GM18508 (cell line): Measurements from ENCODE around the gene ROGDI.
A peak's percentile ranks its signal among the peaks of the same experiment; 100 is the strongest.

Source experiments
- ATAC-seq: cut with Tn5 transposase; IDR thresholded peaks from one replicate; pipeline ENCODE4 v1.9.1; 2021; ENCODE audit warnings: moderate number of reproducible peaks; ENCODE audit not compliant: insufficient read depth, unreplicated experiment

Gene ROGDI

DNA sequence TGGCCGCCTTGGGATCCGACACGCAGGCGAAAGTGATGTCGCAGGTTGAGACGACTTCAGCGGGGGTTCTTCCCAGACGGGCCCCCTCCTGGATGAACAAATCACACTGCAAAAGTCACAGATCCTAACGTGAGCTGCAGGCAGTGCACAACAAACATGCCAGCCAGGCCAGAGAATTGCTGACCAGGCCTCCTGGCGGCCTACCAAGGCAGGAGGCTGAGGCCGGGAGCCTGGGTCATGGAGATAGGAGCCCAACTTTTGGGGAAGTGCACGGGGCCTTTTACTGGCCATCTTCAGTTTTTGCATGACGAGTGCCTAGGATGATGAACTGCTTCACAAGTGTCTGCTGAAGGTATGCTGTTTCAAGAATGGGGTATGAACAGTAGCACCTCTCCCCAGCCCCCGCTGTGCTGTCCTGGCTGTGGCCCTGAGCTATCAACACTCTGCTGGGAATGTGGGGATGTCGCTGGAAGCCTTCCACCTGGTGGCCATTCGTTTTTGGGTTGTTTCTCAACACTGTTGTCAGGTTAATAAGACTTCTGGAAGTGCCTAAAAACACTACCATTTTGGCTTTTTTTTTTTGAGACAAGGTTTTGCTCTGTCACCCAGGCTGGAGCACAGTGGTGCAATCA, 12.2 kb upstream of the ROGDI start:
- no peak for ATAC-seq

DNA sequence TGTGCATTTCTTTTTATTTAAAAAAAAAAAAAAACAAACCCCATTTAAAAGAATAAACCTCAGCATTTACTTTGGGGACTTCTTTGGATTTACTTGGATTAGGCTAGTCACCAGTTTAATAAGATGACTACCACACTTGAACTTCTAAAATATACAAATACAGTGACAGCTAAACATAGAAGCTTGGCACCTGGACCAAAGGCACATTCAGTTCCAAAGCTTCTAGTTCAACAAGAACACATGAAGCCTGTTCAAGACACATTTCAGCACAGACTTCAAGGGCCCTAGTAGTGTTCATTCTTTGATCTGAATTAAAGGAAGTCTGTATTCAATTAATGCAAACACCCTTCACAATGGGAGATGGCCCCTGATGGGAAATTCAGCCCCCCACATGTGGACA, 11.6 kb upstream of the ROGDI start:
- ATAC-seq, result no peak

DNA sequence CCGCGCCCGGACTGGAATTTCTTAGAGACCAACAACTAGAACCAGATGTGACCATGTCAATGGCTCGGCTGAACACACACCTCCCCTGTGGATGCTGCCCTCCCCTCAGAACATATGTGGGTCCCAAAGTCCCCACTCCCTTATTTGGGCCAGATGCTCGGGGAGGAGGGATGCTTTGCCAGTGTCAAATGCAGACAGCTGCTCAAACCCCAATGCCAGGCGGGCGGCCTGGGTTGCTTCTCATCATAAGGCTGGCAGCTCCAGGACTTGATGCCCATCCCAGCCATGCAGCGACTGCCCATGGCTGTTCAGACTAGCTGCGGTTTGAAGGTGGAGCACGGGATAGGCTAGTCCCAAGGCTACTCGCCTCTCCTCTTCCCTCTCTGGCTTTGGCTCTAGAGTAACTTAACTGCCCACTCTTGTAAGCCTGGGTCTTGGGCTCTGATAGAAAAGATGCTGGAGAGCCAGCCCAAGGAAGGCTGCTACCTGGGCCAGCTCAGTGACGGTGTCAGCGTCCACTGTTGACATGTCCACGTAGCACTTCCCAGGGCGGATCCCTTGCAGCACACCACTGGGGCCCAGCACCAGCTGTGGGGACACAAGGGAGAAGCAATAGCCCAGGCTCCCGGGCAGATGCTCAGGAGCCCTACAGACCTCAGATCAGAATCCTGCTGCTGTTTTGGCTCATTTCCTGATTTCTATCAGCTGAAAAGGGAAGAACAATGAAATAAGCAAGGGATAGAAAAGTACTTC, 11.0 kb upstream of the ROGDI start:
- no peak for ATAC-seq

DNA sequence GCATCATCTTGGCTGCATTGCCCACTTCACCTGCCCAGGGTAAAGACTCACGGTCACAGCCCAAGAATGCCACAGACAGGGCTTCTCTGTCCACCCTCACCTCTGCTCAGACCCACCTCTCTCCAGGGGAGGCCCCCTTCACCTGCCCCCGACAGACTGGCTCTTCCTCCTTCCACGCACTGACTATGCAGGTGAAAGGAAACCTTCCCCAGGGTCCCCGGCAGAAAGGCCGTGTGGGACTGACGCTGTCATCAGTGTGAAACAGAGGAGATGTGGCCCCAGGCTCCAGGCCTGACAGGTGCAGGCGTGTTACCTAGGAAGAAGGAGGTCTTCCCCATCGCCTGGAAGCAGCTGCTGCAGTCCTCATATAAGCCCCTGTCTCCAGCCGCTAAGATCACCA, 9.3 kb upstream of the ROGDI start:
- ATAC-seq, result no peak

DNA sequence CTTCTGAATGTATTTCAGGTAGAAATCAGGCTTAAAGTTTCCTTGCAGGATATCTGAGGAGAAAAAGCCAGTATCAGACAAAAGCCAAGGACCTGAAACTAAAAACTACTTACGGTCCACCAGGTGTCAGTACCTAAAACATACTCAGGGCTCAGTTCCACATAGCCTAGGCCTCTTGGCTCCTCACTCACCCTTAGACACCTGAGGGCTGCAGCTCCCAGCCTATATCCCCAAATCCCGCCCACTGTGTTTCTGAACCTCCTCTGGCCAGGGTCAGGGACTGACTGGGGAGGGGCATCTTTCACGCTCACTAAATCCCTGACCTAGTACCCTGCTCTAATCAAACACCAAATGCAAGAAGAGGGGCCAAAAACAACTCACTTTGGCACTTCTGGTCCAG, 8.8 kb upstream of the ROGDI start:
- no peak for ATAC-seq

DNA sequence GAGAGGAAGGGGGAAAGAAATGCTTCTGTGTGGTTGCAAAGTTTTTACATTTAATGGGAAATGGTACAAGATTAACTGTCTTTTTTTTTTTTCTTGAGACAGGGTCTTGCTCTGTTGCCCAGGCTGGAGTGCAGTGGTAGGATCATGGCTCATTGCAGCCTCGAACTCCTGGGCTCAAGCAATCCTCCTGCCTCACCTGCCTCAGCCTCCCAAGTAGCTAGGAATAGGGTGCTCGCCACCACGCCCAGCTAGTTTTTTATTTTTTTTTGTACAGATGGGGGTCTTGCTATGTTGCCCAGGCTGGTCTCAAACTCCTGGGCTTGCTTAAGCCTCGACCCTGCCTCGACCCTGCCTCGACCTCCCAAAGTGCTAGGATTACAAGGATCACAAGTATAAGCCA, 3.8 kb upstream of the ROGDI start:
- ATAC-seq, result no peak

DNA sequence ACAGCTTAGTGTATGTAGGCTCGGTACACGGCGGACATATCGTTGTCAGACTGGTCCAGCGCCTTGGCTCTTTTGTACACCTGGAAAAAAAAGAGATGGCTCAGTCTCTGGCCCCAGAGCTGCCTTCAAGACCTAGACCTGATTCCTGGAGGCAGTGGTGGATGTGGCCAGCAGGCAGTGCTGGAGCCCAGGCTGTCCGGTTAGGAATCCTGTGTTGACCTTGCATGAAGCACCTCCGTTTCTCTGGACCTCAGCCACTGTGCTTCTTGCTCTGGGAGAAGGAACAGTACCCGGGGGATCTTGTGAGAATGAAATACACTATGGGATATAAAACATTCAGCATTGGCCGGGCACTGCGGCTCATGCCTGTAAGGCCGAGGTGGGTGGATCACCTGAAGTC, 2.8 kb upstream of the ROGDI start:
- no peak for ATAC-seq

DNA sequence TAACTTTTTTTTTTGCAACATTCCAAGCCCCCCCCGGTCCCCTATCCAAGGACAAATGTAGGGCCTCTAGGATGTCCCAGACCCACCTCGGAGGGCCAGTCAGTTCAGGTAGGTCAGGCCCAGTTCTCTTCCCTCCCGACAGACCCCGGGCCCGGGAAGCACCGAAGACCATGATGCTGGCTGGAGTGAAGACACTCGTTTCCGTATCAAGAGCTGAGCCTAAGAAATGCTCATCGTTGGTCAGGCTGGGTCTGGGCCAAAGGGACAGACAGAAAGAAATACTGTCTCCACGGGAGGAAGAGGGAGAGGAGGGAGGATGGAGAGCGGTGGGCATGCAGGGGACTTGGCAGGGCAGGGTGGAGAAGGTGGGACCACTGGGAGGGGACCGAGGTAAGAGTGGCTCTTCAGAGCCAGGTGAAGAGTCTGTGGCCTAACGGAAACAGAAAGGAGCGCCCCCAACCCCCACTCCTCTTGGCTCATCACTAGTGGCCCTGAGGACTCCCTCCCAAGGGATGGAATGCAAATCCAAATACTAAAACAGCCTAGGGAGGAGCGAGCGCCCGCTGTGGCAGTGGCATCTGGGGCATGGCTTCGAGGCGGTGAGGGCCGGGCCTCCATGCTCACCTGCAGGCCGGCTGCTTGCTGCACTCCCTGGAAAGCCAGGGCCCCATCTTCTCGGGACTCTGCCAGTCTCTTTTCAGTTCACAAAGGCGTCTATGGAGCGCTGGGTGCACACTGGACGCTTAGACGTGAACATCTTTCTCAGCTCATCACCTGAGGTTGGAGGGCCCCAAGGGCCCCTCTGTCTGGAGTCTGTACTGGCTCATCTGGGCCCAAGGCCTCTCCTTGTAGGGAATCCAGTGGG, 1.7 kb upstream of the ROGDI start:
- ATAC-seq, result no peak

DNA sequence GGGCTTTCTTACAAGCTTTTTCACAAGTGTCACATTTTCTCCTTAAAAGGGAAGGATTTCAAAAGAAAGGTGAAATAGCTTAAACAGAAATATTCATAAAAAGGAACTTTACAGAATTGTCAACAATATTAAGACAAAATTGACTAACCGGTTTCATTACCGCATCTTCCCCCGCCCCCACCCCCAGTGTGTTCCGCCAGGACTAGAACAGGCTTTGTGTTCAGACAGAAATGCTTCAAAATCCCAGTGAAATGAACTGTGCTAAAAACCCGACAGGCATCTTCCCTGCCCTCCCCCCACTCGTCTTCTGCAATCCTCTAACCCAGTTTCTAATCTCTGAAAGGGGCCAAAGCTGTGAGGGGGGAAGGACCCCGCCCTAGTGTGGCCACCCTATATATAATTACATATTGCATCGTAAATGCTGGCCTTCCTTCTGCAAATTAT, 990 bp upstream of the ROGDI start:
- no peak for ATAC-seq

DNA sequence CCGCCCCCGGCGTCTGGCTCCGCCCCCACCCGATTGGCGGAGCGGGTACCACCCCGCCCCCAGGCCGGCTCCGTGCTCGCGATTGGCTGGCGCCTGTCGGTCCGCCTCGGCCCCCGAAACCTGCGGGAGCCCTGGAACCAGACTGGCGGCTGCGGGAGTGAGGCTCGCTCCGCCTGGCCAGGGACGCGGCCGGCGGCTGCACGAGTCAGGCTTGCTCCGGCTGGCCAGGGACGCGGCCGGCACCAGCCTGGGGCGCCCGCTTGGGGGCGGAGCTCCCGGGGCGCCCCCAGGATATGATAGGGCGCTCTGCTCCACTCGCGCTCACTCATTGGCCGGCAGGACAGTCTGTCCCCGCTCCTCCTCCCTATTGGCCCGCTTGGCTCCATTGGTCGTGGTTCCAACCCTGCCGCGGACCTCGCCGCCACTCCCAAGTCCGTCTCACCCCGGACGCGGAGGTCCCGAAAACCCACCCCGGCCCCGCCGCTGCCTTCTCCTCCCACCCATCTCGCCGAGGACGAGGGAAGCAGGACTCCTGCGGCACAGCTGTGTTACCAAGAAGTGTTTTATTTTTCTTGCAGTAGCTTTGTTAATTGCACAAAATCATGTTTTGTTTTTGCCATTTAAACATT, 340 bp upstream of the ROGDI start:
- ATAC-seq, result peak; percentile 84

DNA sequence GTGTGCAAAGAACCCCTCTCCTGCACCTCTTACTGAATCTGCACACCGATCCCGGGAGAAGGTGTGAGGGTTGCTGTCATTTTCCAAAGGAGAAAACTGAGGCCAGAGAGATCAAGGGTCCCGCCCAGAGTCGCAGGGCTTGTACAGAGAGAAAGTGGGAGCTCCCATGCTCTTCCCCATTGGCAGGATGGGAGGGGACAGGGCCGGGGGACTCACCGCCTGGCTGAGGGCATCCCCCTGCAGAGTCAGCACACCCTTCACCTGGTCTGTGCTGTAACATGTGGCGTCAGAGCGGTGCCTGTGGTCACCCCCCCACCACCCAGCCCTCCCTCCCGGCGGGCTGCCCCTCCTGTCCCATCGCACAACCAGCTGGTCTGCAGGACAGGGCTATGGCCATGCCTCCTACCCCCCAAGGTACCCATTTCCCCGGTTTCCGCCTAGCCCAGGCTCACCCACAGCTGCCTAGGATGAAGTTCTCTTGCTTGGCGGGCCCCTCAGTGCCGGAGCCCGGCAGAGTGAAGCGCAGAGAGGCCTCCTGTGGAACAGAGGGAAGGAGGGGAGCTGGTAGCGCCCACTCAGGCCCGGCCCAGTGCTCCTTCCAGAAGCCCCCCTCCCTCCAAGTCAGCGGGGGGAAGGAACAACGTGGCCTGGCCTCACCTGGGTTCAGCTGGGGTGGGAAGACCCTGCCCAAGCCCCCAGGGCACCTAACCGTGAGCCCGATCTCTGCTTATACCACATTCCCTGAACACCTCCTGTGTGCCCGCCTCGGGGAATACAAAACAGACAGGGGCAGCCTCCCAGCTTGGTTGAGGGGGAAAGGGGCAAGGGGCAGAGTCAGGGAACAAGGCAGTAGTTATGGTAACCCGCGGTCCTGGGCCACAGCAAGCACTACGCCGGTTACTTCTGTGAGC, 1.1 kb downstream of the ROGDI start:
- no peak for ATAC-seq

DNA sequence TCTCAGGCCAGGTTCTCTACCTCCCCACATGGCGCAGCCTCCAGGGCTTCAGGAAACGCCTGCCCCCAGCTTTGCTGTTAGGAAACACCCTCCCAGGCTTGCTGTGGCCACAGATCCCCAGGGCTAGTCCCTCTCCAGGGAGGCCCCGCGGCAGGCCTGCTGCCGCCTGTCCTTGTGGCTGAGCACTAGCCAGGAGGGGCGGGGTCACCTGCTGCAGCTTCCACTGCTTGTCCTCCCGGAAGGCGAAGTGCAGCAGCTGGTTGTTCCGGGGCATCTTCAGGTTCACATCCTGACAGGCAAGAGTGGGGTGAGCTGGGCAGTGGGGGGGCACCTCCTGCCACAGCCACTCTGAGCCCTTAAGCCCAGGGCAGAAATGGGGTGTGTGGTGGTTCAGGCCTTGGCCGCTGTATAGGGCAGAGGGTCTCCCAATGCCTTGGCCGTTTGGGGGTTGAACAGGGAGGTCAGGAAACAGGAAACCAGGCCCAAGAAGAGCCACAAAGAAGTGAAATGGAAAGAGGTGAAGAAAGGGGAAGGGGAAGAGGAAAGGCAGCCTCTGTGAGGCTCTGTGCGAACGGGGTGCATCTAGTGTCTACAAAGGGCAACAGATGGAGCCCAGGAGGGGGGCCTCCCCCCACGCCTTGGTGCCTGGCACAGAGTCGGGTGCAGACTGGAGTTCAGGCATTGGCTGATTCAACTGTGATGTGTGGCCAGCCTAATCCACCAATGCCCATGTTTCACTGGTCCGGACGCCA, 2.0 kb downstream of the ROGDI start:
- ATAC-seq, result no peak

DNA sequence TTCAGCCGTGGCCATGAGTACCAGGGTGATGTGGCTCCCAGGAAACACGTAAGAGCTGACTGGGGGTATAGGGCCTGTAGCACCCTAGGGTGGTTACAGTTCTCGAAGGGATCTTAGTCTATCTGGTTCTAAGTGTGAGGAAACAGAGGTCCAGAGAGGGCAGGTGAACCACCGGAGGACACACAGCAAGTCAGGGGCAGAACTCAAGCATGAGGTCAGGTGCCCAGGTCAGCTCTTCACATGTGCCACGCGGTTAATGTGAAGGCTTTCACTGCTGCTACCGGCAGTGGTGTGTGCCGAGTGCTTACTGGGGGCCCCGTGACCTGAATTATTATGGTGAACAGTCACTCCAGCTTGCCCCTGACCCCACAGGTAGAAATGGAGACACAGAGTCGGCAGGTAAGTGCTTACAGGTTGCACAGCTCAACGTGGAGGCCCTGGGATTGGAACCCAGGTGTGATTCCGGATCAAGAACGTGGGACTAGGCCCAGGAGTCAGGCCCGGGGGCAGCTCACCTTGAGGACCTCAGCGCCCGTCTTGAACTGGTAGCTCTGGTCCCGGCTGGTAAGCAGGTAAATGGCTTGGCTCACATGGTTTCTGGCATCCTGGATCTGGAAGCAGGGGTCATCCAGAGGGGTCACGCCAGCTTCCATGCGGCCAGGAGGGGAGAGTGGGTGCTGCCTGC, 3.1 kb downstream of the ROGDI start:
- no peak for ATAC-seq

DNA sequence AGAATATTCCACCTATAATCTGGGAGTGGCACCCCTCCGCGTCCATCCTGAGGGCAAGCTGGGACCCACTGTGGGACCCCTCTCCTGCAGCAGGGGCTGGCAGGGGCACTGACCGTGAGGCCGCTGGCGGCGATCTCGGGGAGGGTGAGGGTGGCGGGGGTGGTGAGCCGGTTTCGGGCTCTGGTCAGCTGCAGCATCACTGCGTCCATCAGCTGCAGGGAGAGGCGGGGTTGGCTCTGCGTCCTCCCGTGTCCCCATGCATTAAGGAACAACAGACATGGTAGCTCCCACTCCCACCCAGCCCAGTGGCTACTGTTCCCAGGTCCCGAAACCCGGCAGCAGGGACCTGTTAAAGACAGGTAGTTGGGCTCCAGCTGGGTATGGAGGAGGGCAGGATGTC, 4.0 kb downstream of the ROGDI start:
- no peak for ATAC-seq

DNA sequence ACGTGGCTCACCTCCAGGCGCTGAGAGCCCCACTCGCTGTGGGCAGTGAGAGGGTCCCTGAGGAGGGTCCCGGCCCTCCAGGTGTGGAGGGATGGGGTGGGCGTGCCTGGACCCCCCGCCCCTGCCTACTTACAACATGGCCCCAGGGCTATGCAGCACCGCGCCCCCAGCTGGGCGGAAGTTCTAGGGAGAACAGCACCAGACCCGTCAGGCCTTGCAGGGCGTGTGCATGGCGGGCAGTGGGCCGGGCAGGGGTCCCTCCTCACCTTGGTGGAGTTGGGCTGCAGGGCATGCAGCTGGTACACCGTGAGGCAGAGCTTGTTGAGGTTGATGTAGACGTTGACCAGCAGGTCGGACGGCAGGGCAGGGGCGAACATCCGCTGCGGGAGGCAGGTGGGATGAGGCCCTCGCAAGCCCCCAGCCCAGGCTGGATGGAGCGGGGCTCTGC, 4.6 kb downstream of the ROGDI start:
- ATAC-seq, result no peak

DNA sequence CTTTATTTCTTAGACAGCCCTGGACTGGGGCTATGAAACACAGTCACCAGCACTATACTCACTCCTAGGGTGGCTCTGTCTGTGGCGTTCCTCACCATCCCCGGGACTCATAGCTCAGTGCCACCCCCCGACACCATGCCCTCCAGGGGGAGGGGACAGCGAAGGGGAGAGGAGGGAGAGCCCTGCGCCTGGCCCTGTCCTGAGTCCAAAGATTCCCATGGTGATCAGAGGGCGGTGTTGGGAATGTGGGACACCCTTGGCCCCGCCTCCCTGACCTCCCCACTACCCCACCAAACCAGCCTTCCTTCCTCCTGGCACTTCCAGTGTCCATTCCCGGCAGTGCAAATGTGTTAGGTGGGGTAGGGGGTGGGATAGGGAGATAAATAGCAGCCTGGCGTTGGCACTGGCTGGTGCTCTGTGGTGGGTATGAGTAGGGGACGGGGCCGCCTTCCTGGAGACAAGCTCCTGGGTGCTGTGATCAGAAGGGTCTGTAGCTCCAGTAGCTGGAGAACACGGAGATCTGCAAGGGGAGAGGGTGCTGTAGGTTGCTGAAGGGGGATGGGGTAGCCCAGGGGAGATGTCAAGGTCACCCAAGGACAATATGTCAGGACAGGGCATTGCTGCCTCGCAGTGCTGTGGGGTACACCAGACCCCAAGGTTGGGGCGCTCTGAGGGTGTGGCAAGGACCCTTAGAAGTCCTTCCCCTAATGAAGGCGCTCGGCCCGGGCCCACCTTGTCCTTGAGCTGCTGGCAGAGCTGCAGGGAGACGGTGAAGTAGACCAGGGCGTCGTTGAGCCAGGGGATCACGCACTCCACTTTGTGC, 5.2 kb downstream of the ROGDI start:
- no peak for ATAC-seq

DNA sequence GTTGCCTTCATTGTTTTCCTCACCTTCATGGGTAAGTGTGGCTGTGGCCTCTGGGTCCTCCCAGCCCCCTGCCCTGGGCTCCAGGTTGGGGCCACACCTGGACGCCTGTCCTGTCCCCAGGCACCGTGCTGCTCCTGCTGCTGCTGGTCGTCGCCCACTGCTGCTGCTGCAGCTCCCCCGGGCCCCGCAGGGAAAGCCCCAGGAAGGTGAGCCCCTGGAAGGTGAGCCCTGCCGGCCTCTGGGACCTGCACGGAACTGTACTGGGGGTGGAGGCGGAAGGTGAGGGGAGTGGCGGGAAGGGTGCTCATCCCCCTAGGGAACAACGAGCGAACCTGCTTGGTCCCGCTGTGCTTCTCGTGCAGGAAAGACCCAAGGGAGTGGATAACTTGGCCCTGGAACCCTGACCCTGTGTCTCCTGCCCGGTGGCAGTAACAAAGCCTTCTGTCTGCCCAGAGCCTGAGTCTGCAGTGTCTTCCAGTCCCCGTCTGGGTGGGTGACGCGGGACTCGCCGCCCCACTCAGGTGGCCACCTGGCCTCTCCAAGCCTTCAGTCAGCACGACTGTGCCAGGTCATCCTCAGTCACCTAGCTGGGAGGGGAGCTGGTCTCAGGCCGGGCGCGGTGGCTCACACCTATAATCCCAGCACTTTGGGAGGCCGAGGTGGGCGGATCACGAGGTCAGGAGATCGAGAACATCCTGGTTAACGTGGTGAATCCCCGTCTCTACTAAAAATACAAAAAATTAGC, 6.4 kb downstream of the ROGDI start:
- ATAC-seq, result no peak
